HepG2 (cell line): Measurements from ENCODE around the gene STXBP5L. TPM values are rescaled to one million over a fixed set of nuclear protein-coding genes. Genes with fewer than 3 reads are reported as not detected.

Experiments used
- ATAC-seq: fragments of 200-7000 bp; cut with Tn5 transposase; 3 replicates; pipeline ENCODE4 v1.9.1; 2020; ENCODE audit warnings: mild to moderate bottlenecking, moderate library complexity
- BruUV-seq: library from RNA; stranded (reverse); fragments of 400-500 nt; replicated peaks from 2 replicates; lab custom pipeline; 2021; lab: Mats Ljungman, UMichigan
- CTCF ChIA-PET: fragments of 300-600 bp; formaldehyde crosslinking; extraction: SDS; loops from one replicate; lab custom pipeline; 2021; ENCODE audit warnings: low total read pairs, inconsistent platforms, low intra/inter-chr PET ratio; lab: Yijun Ruan, JAX
- POLR2A ChIA-PET: fragments of 350-600 bp; sonication (Branson Sonifier 250); formaldehyde crosslinking; loops from one replicate; lab custom pipeline; 2020; ENCODE audit warnings: antibody characterized with exemption, inconsistent platforms; lab: Yijun Ruan, JAX
- DNase-seq: peaks from one replicate; pipeline ENCODE4 v3.0.0-alpha.2; 2015; ENCODE audit warnings: low spot score
- FAIRE-seq: peaks from 3 replicates; lab custom pipeline; 2011; peaks lifted over from hg19 to GRCh38; lab: Jason Lieb, UNC
- H2AFZ ChIP-seq: one replicate; pipeline ENCODE4 v1.6.1; 2011; ENCODE audit warnings: low read length, inconsistent platforms
- H3K27ac ChIP-seq: fragments of 300-600 bp; 3 replicates; pipeline ENCODE4 v1.8.0; 2011; ENCODE audit warnings: mixed run types, mild to moderate bottlenecking, mixed read lengths, low read length, inconsistent platforms; ENCODE audit not compliant: insufficient read depth; ENCODE audit errors: extremely low read length
- H3K27me3 ChIP-seq, 2 experiments: fragments of 200-600 bp in 1 of 2; 2 replicates in 1 of 2; 3 replicates in 1 of 2; pipeline versions ENCODE4 v1.6.0 to v1.8.0; 2011; ENCODE audit warnings: low read length in 2 of 2, mild to moderate bottlenecking in 2 of 2, moderate library complexity in 2 of 2, inconsistent platforms in 1 of 2; ENCODE audit not compliant: insufficient read depth in 2 of 2, control insufficient read depth in 1 of 2
- H3K36me3 ChIP-seq, 2 experiments: fragments of 200-600 bp in 1 of 2; replicated peaks in 1 of 2; 2 replicates in 1 of 2; 3 replicates in 1 of 2; pipeline versions ENCODE4 v1.5.1 to v1.8.0; 2011; ENCODE audit warnings: low read length in 2 of 2, inconsistent platforms in 1 of 2; ENCODE audit not compliant: insufficient read depth in 2 of 2, control insufficient read depth in 1 of 2
- H3K4me1 ChIP-seq: 2 replicates; pipeline ENCODE4 v1.5.1; 2012; ENCODE audit warnings: low read length, inconsistent platforms; ENCODE audit not compliant: insufficient read depth
- H3K4me2 ChIP-seq: 2 replicates; pipeline ENCODE4 v1.6.0; 2011; ENCODE audit warnings: low read depth, low read length, inconsistent platforms
- H3K4me3 ChIP-seq, 3 experiments: fragments of 200-600 bp in 1 of 3; sonication (generic), shearing (Covaris generic) in 1 of 3; replicated peaks in 1 of 3; 2 replicates each; pipeline ENCODE4 v1.5.1; 2011 to 2016; ENCODE audit warnings: low read length in 3 of 3, inconsistent platforms in 2 of 3, low read depth in 2 of 3, mild to moderate bottlenecking in 2 of 3, control low read depth in 1 of 3, mixed read lengths in 1 of 3; ENCODE audit not compliant: insufficient read depth in 1 of 3
- H3K79me2 ChIP-seq: one replicate; pipeline ENCODE4 v1.6.1; 2011; ENCODE audit warnings: low read length, inconsistent platforms; ENCODE audit not compliant: insufficient read depth
- H3K9ac ChIP-seq: 2 replicates; pipeline ENCODE4 v1.6.0; 2011; ENCODE audit warnings: mild to moderate bottlenecking, low read depth, low read length, inconsistent platforms; ENCODE audit not compliant: insufficient read depth
- H3K9me3 ChIP-seq: 2 replicates; pipeline ENCODE4 v1.5.1; 2012; ENCODE audit warnings: mild to moderate bottlenecking, low read length
- H4K20me1 ChIP-seq: 2 replicates; pipeline ENCODE4 v1.6.0; 2011; ENCODE audit warnings: inconsistent platforms, mild to moderate bottlenecking, low read length, moderate library complexity; ENCODE audit not compliant: insufficient read depth
- FOXP1 ChIP-seq, 2 experiments: fragments of 450-650 bp in 1 of 2; IDR thresholded peaks; 2 replicates each; pipeline ENCODE4 v1.6.1; 2017 to 2018; ENCODE audit warnings: antibody characterized with exemption in 1 of 2
- MXI1 ChIP-seq: IDR thresholded peaks from 3 replicates; pipeline ENCODE4 v1.6.1; 2012; ENCODE audit warnings: low read depth, low read length, inconsistent platforms, borderline replicate concordance
- NKX3-1 ChIP-seq: sonication (generic); formaldehyde crosslinking; IDR thresholded peaks from 2 replicates; pipeline ENCODE4 v1.5.0; 2020; ENCODE audit warnings: missing genetic modification reagents
- POLR2A ChIP-seq, 2 experiments: IDR thresholded peaks; 2 replicates each; pipeline ENCODE4 v1.6.1; 2011; ENCODE audit warnings: low read depth in 2 of 2, low read length in 2 of 2, mild to moderate bottlenecking in 1 of 2, moderate library complexity in 1 of 2; ENCODE audit not compliant: insufficient read depth in 1 of 2
- RFXANK ChIP-seq: IDR thresholded peaks from 2 replicates; pipeline ENCODE4 v1.6.1; 2016
- XBP1 ChIP-seq: sonication (generic); formaldehyde crosslinking; IDR thresholded peaks from 2 replicates; pipeline ENCODE4 v1.5.0; 2020; ENCODE audit warnings: missing genetic modification reagents
- ZC3H4 ChIP-seq: sonication (generic); formaldehyde crosslinking; IDR thresholded peaks from 2 replicates; pipeline ENCODE4 v1.4.0; 2020; ENCODE audit warnings: missing genetic modification reagents, borderline replicate concordance
- ZNF530 ChIP-seq: sonication (generic); formaldehyde crosslinking; IDR thresholded peaks from 2 replicates; pipeline ENCODE4 v1.5.0; 2020; ENCODE audit warnings: low read depth, mild to moderate bottlenecking, missing genetic modification reagents
- ZNF570 ChIP-seq: sonication (generic); formaldehyde crosslinking; IDR thresholded peaks from 2 replicates; pipeline ENCODE4 v1.4.0; 2020; ENCODE audit warnings: mild to moderate bottlenecking, missing genetic modification reagents, borderline replicate concordance
- ZNF629 ChIP-seq: sonication (generic); formaldehyde crosslinking; conservative IDR thresholded peaks from 2 replicates; pipeline ENCODE4 v1.5.0; 2020; ENCODE audit warnings: missing genetic modification reagents
- ZNF780A ChIP-seq: sonication (generic); formaldehyde crosslinking; IDR thresholded peaks from 2 replicates; pipeline ENCODE4 v1.8.0; 2022; ENCODE audit warnings: mild to moderate bottlenecking, missing genetic modification reagents, moderate library complexity
- ZNF816 ChIP-seq: sonication (generic); formaldehyde crosslinking; IDR thresholded peaks from 2 replicates; pipeline ENCODE4 v1.8.0; 2022; ENCODE audit warnings: missing genetic modification reagents, mild to moderate bottlenecking, borderline replicate concordance
- WGBS: methylation state at CpG from one replicate; pipeline ENCODE4 v1.1.6; 2017; ENCODE audit warnings: low lambda C conversion rate; 5-methylcytosine and 5-hydroxymethylcytosine counted together
- in situ Hi-C: cut with HindIII; loops from 2 replicates; pipeline ENCODE4 v1.10.0; 2017; ENCODE audit warnings: low pct_unique_long_range_greater_than_20kb; ENCODE audit not compliant: extremely low pct_ligation_motif_present
- intact Hi-C: fragments of 100-400 bp; cut with micrococcal nuclease; formaldehyde crosslinking; loops from one replicate; pipeline ENCODE4 v1.10.0; 2022; ENCODE audit not compliant: unreplicated experiment
- polyA plus RNA-seq, 8 experiments: library from polyadenylated mRNA; depleted of rRNA in 3 of 8; stranded (reverse) in 7 of 8; unstranded in 1 of 8; fragments of >200 nt; fragmentation: Illumina TruSeq in 4 of 8; extraction: Trizol in 4 of 8; gene quantifications; 2 replicates each; pipeline versions ENCODE4 v1.2.1 to v1.2.3, GENCODE V29; 2011 to 2016; ENCODE audit warnings: low read depth in 4 of 8, missing spikeins in 1 of 8, mixed read lengths in 1 of 8; ENCODE audit not compliant: insufficient read depth in 1 of 8
- total RNA-seq, 5 experiments: library from RNA; depleted of rRNA; stranded (reverse); fragments of >200 nt; fragmentation: Illumina TruSeq; extraction: Trizol; gene quantifications; 2 replicates each; pipeline ENCODE4 v1.2.3, GENCODE V29; 2016; ENCODE audit warnings: low read depth in 1 of 5
- TF ChIP-seq, protein P1 (sequence below): sonication (generic); formaldehyde crosslinking; IDR thresholded peaks from 2 replicates; pipeline ENCODE4 v1.4.0; 2020; ENCODE audit warnings: mild to moderate bottlenecking, missing genetic modification reagents
- TF ChIP-seq, protein P2 (sequence below): sonication (generic); formaldehyde crosslinking; IDR thresholded peaks from 2 replicates; pipeline ENCODE4 v1.9.0; 2021; ENCODE audit warnings: missing genetic modification reagents, borderline replicate concordance
- TF ChIP-seq, protein P3 (sequence below): sonication (generic); formaldehyde crosslinking; IDR thresholded peaks from 2 replicates; pipeline ENCODE4 v1.8.1; 2023; ENCODE audit warnings: mild to moderate bottlenecking, moderate library complexity, missing genetic modification reagents

Gene STXBP5L
- total and polyA plus RNA-seq, 2 of the 13 experiments (the other 11 are each of a cell fraction or from before 2014, with no cell fraction given): not detected

DNA sequence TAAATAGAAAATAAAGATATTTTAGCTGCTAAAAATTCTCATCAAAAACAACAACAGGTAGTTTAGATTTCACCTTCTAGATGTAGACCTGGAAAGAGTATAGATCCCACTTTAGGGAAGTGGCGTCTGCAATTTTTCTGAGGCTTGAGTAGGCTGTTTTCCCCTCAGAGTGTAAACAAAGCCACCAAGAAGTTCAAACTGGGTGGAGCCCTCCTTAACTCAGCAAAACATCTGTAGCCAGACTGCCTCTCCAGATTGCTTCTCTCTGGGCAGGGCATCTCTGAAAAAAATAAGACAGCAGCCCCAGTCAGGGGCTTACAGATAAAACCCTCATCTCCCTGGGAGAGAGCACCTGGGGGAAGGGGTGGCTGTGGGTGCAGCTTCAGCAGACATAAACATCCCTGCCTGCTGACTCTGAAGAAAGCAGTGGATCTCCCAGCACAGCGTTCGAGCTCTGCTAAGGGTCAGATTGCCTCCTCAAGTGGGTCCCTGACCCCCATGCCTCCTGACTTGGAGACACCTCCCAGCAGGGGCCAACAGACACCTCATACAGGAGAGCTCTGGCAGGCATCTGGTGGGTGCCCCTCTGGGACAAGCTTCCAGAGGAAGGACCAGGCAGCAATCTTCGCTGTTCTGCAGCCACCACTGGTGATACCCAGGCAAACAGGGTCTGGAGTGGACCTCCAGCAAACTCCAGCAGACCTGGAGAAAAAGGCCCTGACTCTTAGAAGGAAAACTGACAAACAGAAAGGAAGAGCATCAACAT is 259.6 kb downstream of the STXBP5L start:
- ChIA-PET POLR2A (no interaction called here), CTCF (no interaction called here)
- H3K27ac ChIP-seq: no peak overlapping the region
- H3K4me1 ChIP-seq: no peaks in the 10 kb centered on the region
- H3K4me3 ChIP-seq: no peak overlapping the region
- no peak for ATAC-seq
- H4K20me1 ChIP-seq: no peaks in the 10 kb centered on the region
- FAIRE-seq: no peak
- H3K79me2 ChIP-seq: no peaks in the 10 kb centered on the region
- no peak overlapping the region for H2AFZ ChIP-seq
- 0% methylated on average over 2 of the region's 4 CpGs for WGBS
- no TSS peak for BruUV-seq
- no peak overlapping the region for H3K9ac ChIP-seq
- no peak for TF ChIP-seq NKX3-1 (CRISPR knock-in tag)
- TF ChIP-seq, protein P1, sequence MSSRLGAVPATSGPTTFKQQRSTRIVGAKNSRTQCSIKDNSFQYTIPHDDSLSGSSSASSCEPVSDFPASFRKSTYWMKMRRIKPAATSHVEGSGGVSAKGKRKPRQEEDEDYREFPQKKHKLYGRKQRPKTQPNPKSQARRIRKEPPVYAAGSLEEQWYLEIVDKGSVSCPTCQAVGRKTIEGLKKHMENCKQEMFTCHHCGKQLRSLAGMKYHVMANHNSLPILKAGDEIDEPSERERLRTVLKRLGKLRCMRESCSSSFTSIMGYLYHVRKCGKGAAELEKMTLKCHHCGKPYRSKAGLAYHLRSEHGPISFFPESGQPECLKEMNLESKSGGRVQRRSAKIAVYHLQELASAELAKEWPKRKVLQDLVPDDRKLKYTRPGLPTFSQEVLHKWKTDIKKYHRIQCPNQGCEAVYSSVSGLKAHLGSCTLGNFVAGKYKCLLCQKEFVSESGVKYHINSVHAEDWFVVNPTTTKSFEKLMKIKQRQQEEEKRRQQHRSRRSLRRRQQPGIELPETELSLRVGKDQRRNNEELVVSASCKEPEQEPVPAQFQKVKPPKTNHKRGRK: no peak
- TF ChIP-seq MXI1: no peak
- no peak for TF ChIP-seq RFXANK (CRISPR knock-in tag)
- no peak for TF ChIP-seq ZNF530
- no peak for TF ChIP-seq ZC3H4 (CRISPR knock-in tag)
- TF ChIP-seq ZNF629 (CRISPR knock-in tag): no peak
- no peak for TF ChIP-seq ZNF780A (CRISPR knock-in tag)
- no peak for TF ChIP-seq FOXP1 (IDR thresholded peaks at IDR 0.05)
- no peak for TF ChIP-seq FOXP1 (CRISPR knock-in tag; IDR thresholded peaks at IDR 0.05)
- no peak for TF ChIP-seq ZNF816 (CRISPR knock-in tag)
- TF ChIP-seq, protein P2, sequence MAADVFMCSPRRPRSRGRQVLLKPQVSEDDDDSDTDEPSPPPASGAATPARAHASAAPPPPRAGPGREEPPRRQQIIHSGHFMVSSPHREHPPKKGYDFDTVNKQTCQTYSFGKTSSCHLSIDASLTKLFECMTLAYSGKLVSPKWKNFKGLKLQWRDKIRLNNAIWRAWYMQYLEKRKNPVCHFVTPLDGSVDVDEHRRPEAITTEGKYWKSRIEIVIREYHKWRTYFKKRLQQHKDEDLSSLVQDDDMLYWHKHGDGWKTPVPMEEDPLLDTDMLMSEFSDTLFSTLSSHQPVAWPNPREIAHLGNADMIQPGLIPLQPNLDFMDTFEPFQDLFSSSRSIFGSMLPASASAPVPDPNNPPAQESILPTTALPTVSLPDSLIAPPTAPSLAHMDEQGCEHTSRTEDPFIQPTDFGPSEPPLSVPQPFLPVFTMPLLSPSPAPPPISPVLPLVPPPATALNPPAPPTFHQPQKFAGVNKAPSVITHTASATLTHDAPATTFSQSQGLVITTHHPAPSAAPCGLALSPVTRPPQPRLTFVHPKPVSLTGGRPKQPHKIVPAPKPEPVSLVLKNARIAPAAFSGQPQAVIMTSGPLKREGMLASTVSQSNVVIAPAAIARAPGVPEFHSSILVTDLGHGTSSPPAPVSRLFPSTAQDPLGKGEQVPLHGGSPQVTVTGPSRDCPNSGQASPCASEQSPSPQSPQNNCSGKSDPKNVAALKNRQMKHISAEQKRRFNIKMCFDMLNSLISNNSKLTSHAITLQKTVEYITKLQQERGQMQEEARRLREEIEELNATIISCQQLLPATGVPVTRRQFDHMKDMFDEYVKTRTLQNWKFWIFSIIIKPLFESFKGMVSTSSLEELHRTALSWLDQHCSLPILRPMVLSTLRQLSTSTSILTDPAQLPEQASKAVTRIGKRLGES: no peak
- no peak for TF ChIP-seq POLR2A (IDR thresholded peaks at IDR 0.05; ENCODE audit: insufficient read depth in 1 of 2, low read depth in 2 of 2, low read length in 2 of 2)
- TF ChIP-seq XBP1 (CRISPR knock-in tag): no peak
- TF ChIP-seq, protein P3, sequence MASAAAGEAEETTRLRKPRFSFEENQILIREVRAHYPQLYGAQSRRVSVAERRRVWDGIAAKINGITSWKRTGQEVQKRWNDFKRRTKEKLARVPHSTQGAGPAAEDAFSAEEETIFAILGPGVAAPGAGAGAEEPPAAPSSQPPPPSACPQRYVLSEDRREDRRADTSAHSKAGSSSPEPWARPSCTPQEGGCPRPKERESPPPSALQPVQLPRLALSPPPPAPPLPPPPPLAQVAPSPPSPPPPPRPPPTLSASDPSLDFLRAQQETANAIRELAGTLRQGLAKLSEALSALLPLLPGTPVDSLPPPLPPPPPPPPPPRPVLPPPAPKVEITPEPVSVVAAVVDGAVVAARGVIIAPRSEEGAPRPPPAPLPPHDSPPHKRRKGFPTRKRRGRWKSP (CRISPR knock-in tag): no peak
- TF ChIP-seq ZNF570 (CRISPR knock-in tag): no peak
- H3K4me2 ChIP-seq: no peak overlapping the region
- no peaks in the 10 kb centered on the region for H3K9me3 ChIP-seq
- intact Hi-C loops (no loop called here), in situ Hi-C loops (no loop called here)
- DNase-seq: no peak
- no peaks in the 10 kb centered on the region for H3K36me3 ChIP-seq
- no peaks in the 10 kb centered on the region for H3K27me3 ChIP-seq
